Nephron (organoid): ENCODE data around the gene ABCB11.

Experiments used
- H3K27ac Mint-ChIP-seq, 3 experiments: 2 replicates each; pipeline ENCODE4 v1.8.0; 2020; ENCODE audit warnings: mixed read lengths in 3 of 3, mild to moderate bottlenecking in 2 of 3, moderate library complexity in 1 of 3
- H3K27me3 Mint-ChIP-seq: 2 replicates; pipeline ENCODE4 v1.8.0; 2021; ENCODE audit warnings: low read depth, mild to moderate bottlenecking, moderate library complexity, mixed read lengths
- H3K36me3 Mint-ChIP-seq: 2 replicates; pipeline ENCODE4 v1.8.0; 2020; ENCODE audit warnings: low read depth, mixed read lengths
- H3K4me1 Mint-ChIP-seq: 2 replicates; pipeline ENCODE4 v1.8.0; 2020; ENCODE audit warnings: mixed read lengths
- H3K4me3 Mint-ChIP-seq, 3 experiments: 2 replicates each; pipeline ENCODE4 v1.8.0; 2020; ENCODE audit warnings: mild to moderate bottlenecking in 3 of 3, mixed read lengths in 3 of 3, moderate library complexity in 2 of 3
- H3K9me3 Mint-ChIP-seq: 2 replicates; pipeline ENCODE4 v1.8.0; 2020; ENCODE audit warnings: mixed read lengths
- CTCF ChIP-seq, 3 experiments: fragments of 200-600 bp; sonication (generic); IDR thresholded peaks; one replicate each; pipeline ENCODE4 v1.5.0; 2021; ENCODE audit warnings: antibody characterized with exemption in 3 of 3; ENCODE audit not compliant: unreplicated experiment in 3 of 3

Gene ABCB11

GRCh38 chr2:169027234-169027633, 3.9 kb downstream of the ABCB11 start:
- Mint-ChIP-seq H3K36me3 (no peaks in the 10 kb centered on the region), H3K27me3 (no peaks in the 10 kb centered on the region), H3K27ac (no peak overlapping the region), H3K4me3 (no peak overlapping the region), H3K4me1 (no peaks in the 10 kb centered on the region), H3K9me3 (no peaks in the 10 kb centered on the region)
- TF ChIP-seq CTCF (IDR thresholded peaks at IDR 0.05; ENCODE audit: unreplicated experiment in 3 of 3): no peak

- H3K36me3 Mint-ChIP-seq: no peaks in the 10 kb centered on the region
Measured at GRCh38 chr2:169026056-169026455, 5.1 kb downstream of the ABCB11 start.

GRCh38 chr2:169023161-169023560, 8.0 kb downstream of the ABCB11 start:
- no peaks in the 10 kb centered on the region for H3K27me3 Mint-ChIP-seq
- no peaks in the 10 kb centered on the region for H3K36me3 Mint-ChIP-seq
- H3K9me3 Mint-ChIP-seq: no peaks in the 10 kb centered on the region
- no peak for TF ChIP-seq CTCF (IDR thresholded peaks at IDR 0.05; ENCODE audit: unreplicated experiment in 3 of 3)
- H3K4me1 Mint-ChIP-seq: no peaks in the 10 kb centered on the region
- H3K4me3 Mint-ChIP-seq: no peak overlapping the region
- H3K27ac Mint-ChIP-seq: no peak overlapping the region

More at GRCh38 chr2:169026056-169026455, 5.1 kb downstream of the ABCB11 start:
- TF ChIP-seq CTCF (IDR thresholded peaks at IDR 0.05; ENCODE audit: unreplicated experiment in 3 of 3): no peak
- no peaks in the 10 kb centered on the region for H3K27me3 Mint-ChIP-seq
- H3K9me3 Mint-ChIP-seq: no peaks in the 10 kb centered on the region
- H3K4me1 Mint-ChIP-seq: no peaks in the 10 kb centered on the region
- no peak overlapping the region for H3K27ac Mint-ChIP-seq
- H3K4me3 Mint-ChIP-seq: no peak overlapping the region

- no peaks in the 10 kb centered on the region for H3K9me3 Mint-ChIP-seq
- H3K27ac Mint-ChIP-seq: no peak overlapping the region
- H3K27me3 Mint-ChIP-seq: peaks cover under 1% of the 10 kb centered on the region
- no peaks in the 10 kb centered on the region for H3K4me1 Mint-ChIP-seq
- H3K36me3 Mint-ChIP-seq: no peaks in the 10 kb centered on the region
- no peak overlapping the region for H3K4me3 Mint-ChIP-seq
- TF ChIP-seq CTCF (IDR thresholded peaks at IDR 0.05; ENCODE audit: unreplicated experiment in 3 of 3): no peak
Measured at GRCh38 chr2:169018390-169018789, 12.7 kb downstream of the ABCB11 start.

- no peaks in the 10 kb centered on the region for H3K4me1 Mint-ChIP-seq
- H3K36me3 Mint-ChIP-seq: no peaks in the 10 kb centered on the region
- no peak overlapping the region for H3K27ac Mint-ChIP-seq
- no peak for TF ChIP-seq CTCF (IDR thresholded peaks at IDR 0.05; ENCODE audit: unreplicated experiment in 3 of 3)
- H3K27me3 Mint-ChIP-seq: peaks cover 6% of the 10 kb centered on the region
- H3K4me3 Mint-ChIP-seq: no peak overlapping the region
- no peaks in the 10 kb centered on the region for H3K9me3 Mint-ChIP-seq
Measured at GRCh38 chr2:169015943-169016342, 15.2 kb downstream of the ABCB11 start.

- no peaks in the 10 kb centered on the region for H3K9me3 Mint-ChIP-seq
- no peaks in the 10 kb centered on the region for H3K36me3 Mint-ChIP-seq
- peaks cover 6% of the 10 kb centered on the region for H3K27me3 Mint-ChIP-seq
- no peaks in the 10 kb centered on the region for H3K4me1 Mint-ChIP-seq
- H3K27ac Mint-ChIP-seq: no peak overlapping the region
- no peak for TF ChIP-seq CTCF (IDR thresholded peaks at IDR 0.05; ENCODE audit: unreplicated experiment in 3 of 3)
- no peak overlapping the region for H3K4me3 Mint-ChIP-seq
Measured at GRCh38 chr2:169014780-169015179, 16.3 kb downstream of the ABCB11 start.
